ENCODE measurements around the gene ACAA2.

The ACAA2 gene

DNA sequence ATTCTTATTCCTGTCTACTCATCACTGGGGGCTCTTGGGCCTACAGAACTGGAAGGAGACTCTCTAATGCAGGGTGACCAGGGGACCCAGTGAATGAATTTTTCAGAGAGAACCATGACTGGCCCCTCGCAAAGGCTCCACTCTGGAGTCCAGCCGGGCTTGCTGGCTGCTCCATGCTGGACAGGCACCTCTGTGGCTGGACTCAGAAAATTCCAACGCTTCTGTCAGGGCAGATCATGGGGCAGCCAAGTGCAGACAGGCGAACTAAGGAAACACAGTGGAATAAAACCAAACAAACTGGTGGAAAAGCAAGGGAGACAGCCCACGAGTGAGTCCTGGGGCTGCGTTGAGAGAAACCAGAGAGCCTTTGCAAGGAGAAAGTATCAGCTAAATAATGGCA, 57.2 kb downstream of the ACAA2 start:
- no peak overlapping the region for H3K4me3 ChIP-seq (replicated peaks; ENCODE audit: insufficient read depth, low read length)
- H3K27me3 ChIP-seq (ENCODE audit: insufficient read depth, poor library complexity, severe bottlenecking) = peaks cover 4% of the 10 kb centered on the region
- no peak for TF ChIP-seq SPI1 (IDR thresholded peaks at IDR 0.05; ENCODE audit: borderline replicate concordance, low read depth)
- TF ChIP-seq, protein P1, sequence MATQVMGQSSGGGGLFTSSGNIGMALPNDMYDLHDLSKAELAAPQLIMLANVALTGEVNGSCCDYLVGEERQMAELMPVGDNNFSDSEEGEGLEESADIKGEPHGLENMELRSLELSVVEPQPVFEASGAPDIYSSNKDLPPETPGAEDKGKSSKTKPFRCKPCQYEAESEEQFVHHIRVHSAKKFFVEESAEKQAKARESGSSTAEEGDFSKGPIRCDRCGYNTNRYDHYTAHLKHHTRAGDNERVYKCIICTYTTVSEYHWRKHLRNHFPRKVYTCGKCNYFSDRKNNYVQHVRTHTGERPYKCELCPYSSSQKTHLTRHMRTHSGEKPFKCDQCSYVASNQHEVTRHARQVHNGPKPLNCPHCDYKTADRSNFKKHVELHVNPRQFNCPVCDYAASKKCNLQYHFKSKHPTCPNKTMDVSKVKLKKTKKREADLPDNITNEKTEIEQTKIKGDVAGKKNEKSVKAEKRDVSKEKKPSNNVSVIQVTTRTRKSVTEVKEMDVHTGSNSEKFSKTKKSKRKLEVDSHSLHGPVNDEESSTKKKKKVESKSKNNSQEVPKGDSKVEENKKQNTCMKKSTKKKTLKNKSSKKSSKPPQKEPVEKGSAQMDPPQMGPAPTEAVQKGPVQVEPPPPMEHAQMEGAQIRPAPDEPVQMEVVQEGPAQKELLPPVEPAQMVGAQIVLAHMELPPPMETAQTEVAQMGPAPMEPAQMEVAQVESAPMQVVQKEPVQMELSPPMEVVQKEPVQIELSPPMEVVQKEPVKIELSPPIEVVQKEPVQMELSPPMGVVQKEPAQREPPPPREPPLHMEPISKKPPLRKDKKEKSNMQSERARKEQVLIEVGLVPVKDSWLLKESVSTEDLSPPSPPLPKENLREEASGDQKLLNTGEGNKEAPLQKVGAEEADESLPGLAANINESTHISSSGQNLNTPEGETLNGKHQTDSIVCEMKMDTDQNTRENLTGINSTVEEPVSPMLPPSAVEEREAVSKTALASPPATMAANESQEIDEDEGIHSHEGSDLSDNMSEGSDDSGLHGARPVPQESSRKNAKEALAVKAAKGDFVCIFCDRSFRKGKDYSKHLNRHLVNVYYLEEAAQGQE (IDR thresholded peaks at IDR 0.05; ENCODE audit: insufficient replicate concordance, low read depth) = no peak
- TF ChIP-seq GABPA (IDR thresholded peaks at IDR 0.05; ENCODE audit: low read depth) = no peak
- TF ChIP-seq POLR2AphosphoS5 (IDR thresholded peaks at IDR 0.05; ENCODE audit: low read depth) = no peak
- TF ChIP-seq, protein P2, sequence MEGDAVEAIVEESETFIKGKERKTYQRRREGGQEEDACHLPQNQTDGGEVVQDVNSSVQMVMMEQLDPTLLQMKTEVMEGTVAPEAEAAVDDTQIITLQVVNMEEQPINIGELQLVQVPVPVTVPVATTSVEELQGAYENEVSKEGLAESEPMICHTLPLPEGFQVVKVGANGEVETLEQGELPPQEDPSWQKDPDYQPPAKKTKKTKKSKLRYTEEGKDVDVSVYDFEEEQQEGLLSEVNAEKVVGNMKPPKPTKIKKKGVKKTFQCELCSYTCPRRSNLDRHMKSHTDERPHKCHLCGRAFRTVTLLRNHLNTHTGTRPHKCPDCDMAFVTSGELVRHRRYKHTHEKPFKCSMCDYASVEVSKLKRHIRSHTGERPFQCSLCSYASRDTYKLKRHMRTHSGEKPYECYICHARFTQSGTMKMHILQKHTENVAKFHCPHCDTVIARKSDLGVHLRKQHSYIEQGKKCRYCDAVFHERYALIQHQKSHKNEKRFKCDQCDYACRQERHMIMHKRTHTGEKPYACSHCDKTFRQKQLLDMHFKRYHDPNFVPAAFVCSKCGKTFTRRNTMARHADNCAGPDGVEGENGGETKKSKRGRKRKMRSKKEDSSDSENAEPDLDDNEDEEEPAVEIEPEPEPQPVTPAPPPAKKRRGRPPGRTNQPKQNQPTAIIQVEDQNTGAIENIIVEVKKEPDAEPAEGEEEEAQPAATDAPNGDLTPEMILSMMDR (IDR thresholded peaks at IDR 0.05; ENCODE audit: insufficient read depth, low read length) = no peak
- DNase-seq (ENCODE audit: low read depth in 1 of 2, low spot score in 1 of 2) = no peak
- no peak overlapping the region for H3K27ac ChIP-seq (replicated peaks)

DNA sequence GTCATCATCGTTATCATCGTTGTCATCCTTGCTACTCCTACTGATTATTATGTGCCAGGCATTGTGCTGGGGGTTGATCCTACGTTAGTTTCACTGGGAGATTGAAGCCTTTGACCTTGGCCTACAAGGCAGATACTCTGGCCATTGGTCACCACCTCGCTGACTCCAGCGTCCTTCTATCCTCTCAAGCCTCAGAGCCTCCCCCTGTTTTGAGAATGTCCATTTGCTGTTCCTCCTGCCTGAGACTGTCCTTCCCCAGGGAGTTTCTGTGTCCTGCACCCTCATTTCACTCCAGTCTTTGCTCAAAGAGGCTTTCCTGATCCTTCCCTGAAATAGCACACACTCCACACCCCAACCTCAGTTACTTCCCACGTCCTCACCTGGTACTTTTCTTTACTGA, 57.8 kb downstream of the ACAA2 start:
- peaks cover 8% of the 10 kb centered on the region for H3K27me3 ChIP-seq (ENCODE audit: insufficient read depth, poor library complexity, severe bottlenecking)

DNA sequence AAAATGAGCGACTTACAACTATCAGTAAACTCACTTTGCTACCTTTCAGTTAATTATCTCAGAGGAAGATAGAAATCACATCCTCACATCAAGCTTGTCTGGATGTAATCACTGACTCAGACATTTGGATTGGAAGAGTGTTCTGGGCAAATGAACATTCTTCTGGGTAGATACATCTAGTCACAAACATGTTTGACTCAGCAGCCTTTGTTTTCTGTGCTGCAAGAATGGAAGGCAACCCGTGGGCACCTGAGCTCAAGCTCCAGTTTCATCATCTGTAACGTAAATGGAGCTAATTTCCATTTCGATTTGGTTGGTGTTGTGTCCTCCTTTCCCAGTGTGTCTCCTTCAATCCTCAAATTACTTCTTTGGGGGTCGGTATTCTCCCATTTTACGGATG, 58.5 kb downstream of the ACAA2 start:
- H3K27ac ChIP-seq (replicated peaks) = no peak overlapping the region
- peaks cover 8% of the 10 kb centered on the region for H3K27me3 ChIP-seq (ENCODE audit: insufficient read depth, poor library complexity, severe bottlenecking)
- no peak for DNase-seq (ENCODE audit: low read depth in 1 of 2, low spot score in 1 of 2)
- TF ChIP-seq POLR2AphosphoS5 (IDR thresholded peaks at IDR 0.05; ENCODE audit: low read depth) = no peak
- TF ChIP-seq GABPA (IDR thresholded peaks at IDR 0.05; ENCODE audit: low read depth) = no peak
- no peak for TF ChIP-seq SPI1 (IDR thresholded peaks at IDR 0.05; ENCODE audit: borderline replicate concordance, low read depth)
- TF ChIP-seq, protein P2 (IDR thresholded peaks at IDR 0.05; ENCODE audit: insufficient read depth, low read length) = no peak
- TF ChIP-seq, protein P1 (IDR thresholded peaks at IDR 0.05; ENCODE audit: insufficient replicate concordance, low read depth) = no peak
- H3K4me3 ChIP-seq (replicated peaks; ENCODE audit: insufficient read depth, low read length) = no peak overlapping the region

More for the DNA sequence above, 57.8 kb downstream of the ACAA2 start:
- TF ChIP-seq POLR2AphosphoS5 (IDR thresholded peaks at IDR 0.05; ENCODE audit: low read depth) (no peak), GABPA (IDR thresholded peaks at IDR 0.05; ENCODE audit: low read depth) (no peak), SPI1 (IDR thresholded peaks at IDR 0.05; ENCODE audit: borderline replicate concordance, low read depth) (no peak)
- TF ChIP-seq, protein P1 (IDR thresholded peaks at IDR 0.05; ENCODE audit: insufficient replicate concordance, low read depth) = no peak
- TF ChIP-seq, protein P2 (IDR thresholded peaks at IDR 0.05; ENCODE audit: insufficient read depth, low read length) = no peak
- Histone ChIP-seq H3K27ac (replicated peaks) (no peak overlapping the region), H3K4me3 (replicated peaks; ENCODE audit: insufficient read depth, low read length) (no peak overlapping the region)
- no peak for DNase-seq (ENCODE audit: low read depth in 1 of 2, low spot score in 1 of 2)
